Mammary epithelial cell (primary cell): ENCODE measurements around the gene RASGEF1C.

ENCODE experiments used
- EZH2 ChIP-seq: IDR thresholded peaks from 2 replicates; pipeline ENCODE4 v1.6.1; 2012; ENCODE audit warnings: low read length, inconsistent platforms, borderline replicate concordance
- TF ChIP-seq, protein P1 (sequence below), 2 donors: IDR thresholded peaks in 1 of 2; conservative IDR thresholded peaks in 1 of 2; 2 replicates each; pipeline ENCODE4 v1.5.1; 2011 to 2012; ENCODE audit warnings: inconsistent platforms in 2 of 2, low read length in 2 of 2, mild to moderate bottlenecking in 2 of 2, control low read depth in 1 of 2, low read depth in 1 of 2; ENCODE audit not compliant: insufficient read depth in 1 of 2; ENCODE audit errors: extremely low read depth in 1 of 2

DNA sequence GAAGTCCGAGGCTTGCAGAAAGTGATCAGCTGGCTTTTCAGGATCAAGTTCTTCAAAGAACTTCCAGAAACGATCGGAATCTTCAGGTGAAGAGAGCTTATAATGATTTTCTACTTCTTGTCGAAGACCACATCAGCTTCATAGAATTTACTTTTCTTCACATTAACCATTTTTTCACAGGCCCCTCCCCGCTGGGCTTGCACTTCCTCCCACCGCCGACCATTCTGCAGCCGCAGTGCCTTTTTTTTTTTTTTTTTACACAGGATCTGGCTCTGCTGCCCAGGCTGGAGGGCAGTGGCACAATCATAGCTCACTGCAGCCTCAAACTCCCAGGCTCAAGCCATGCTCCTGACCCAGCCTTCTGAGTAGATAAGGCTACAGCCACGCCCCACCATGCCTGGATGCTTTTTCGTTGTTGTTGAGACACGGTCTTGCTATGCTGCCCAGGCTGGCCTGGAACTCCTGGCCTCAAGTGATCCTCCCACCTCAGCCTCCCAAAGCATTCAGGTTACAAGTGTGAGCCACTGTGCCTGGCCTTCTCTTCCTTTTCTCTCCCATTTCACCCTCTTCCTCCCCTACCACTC lies 122.1 kb downstream of the RASGEF1C start:
- TF ChIP-seq, protein P1, sequence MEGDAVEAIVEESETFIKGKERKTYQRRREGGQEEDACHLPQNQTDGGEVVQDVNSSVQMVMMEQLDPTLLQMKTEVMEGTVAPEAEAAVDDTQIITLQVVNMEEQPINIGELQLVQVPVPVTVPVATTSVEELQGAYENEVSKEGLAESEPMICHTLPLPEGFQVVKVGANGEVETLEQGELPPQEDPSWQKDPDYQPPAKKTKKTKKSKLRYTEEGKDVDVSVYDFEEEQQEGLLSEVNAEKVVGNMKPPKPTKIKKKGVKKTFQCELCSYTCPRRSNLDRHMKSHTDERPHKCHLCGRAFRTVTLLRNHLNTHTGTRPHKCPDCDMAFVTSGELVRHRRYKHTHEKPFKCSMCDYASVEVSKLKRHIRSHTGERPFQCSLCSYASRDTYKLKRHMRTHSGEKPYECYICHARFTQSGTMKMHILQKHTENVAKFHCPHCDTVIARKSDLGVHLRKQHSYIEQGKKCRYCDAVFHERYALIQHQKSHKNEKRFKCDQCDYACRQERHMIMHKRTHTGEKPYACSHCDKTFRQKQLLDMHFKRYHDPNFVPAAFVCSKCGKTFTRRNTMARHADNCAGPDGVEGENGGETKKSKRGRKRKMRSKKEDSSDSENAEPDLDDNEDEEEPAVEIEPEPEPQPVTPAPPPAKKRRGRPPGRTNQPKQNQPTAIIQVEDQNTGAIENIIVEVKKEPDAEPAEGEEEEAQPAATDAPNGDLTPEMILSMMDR (conservative IDR thresholded peaks at IDR 0.05 in 1 of 2, IDR thresholded peaks at IDR 0.05 in 1 of 2; ENCODE audit: extremely low read depth in 1 of 2, insufficient read depth in 1 of 2, low read depth in 1 of 2, low read length in 2 of 2): no peak
- no peak for TF ChIP-seq EZH2
